MM.1S (cell line): Measurements from ENCODE around the gene UBD.

ENCODE experiments used
- DNase-seq: peaks from one replicate; pipeline ENCODE4 v3.0.0-alpha.2; 2015
- H2AFZ ChIP-seq: fragments of 300-600 bp; sonication (generic); 2 replicates; pipeline ENCODE4 v1.6.0; 2016; ENCODE audit warnings: antibody characterized with exemption, low read length
- H3F3A ChIP-seq: fragments of 300-600 bp; sonication (generic); 2 replicates; pipeline ENCODE4 v1.6.1; 2016; ENCODE audit warnings: mild to moderate bottlenecking, antibody characterized with exemption, low read length, moderate library complexity, mixed read lengths; ENCODE audit not compliant: insufficient read depth
- H3K27ac ChIP-seq: fragments of 300-600 bp; sonication (generic); 2 replicates; pipeline ENCODE4 v1.5.1; 2016; ENCODE audit warnings: mild to moderate bottlenecking, low read length
- H3K27me3 ChIP-seq: fragments of 300-600 bp; sonication (generic); replicated peaks from 2 replicates; pipeline ENCODE4 v1.6.0; 2016; ENCODE audit warnings: low read length; ENCODE audit not compliant: insufficient read depth
- H3K36me3 ChIP-seq: fragments of 300-600 bp; sonication (generic); replicated peaks from 2 replicates; pipeline ENCODE4 v1.6.1; 2016; ENCODE audit warnings: mild to moderate bottlenecking, low read length, mixed read lengths; ENCODE audit not compliant: insufficient read depth
- H3K4me1 ChIP-seq: fragments of 300-600 bp; sonication (generic); 2 replicates; pipeline ENCODE4 v1.6.1; 2016; ENCODE audit warnings: low read length, mixed read lengths
- H3K4me2 ChIP-seq: fragments of 300-600 bp; sonication (generic); 2 replicates; pipeline ENCODE4 v1.6.0; 2016; ENCODE audit warnings: low read depth, low read length
- H3K4me3 ChIP-seq: fragments of 300-600 bp; sonication (generic); 2 replicates; pipeline ENCODE4 v1.5.1; 2016; ENCODE audit warnings: low read length, mixed read lengths
- H3K79me2 ChIP-seq: fragments of 300-600 bp; sonication (generic); 2 replicates; pipeline ENCODE4 v1.6.1; 2016; ENCODE audit warnings: mixed run types, low read length, mixed read lengths
- H3K9ac ChIP-seq: fragments of 300-600 bp; sonication (generic); 2 replicates; pipeline ENCODE4 v1.6.1; 2016; ENCODE audit warnings: low read length, mixed read lengths
- H3K9me2 ChIP-seq: fragments of 300-600 bp; sonication (generic); replicated peaks from 2 replicates; pipeline ENCODE4 v1.6.1; 2016; ENCODE audit warnings: mild to moderate bottlenecking, low read length, mixed read lengths; ENCODE audit not compliant: insufficient read depth
- H3K9me3 ChIP-seq: fragments of 300-600 bp; sonication (generic); replicated peaks from 2 replicates; pipeline ENCODE4 v1.6.1; 2016; ENCODE audit warnings: mild to moderate bottlenecking, low read length, mixed read lengths; ENCODE audit not compliant: insufficient read depth
- H4K20me1 ChIP-seq: fragments of 300-600 bp; sonication (generic); 2 replicates; pipeline ENCODE4 v1.6.1; 2016; ENCODE audit warnings: mild to moderate bottlenecking, low read length, moderate library complexity, mixed read lengths; ENCODE audit not compliant: insufficient read depth
- CTCF ChIP-seq: fragments of 300-600 bp; sonication (generic); IDR thresholded peaks from 2 replicates; pipeline ENCODE4 v1.5.1; 2016; ENCODE audit warnings: antibody characterized with exemption, low read length, mixed read lengths
- EZH2 ChIP-seq: fragments of 300-600 bp; sonication (generic); optimal IDR thresholded peaks from 2 replicates; pipeline ENCODE3; 2017; ENCODE audit warnings: low read depth, mild to moderate bottlenecking, antibody characterized with exemption, low read length, mixed read lengths
- EZH2phosphoT487 ChIP-seq: fragments of 300-600 bp; sonication (generic); IDR thresholded peaks from 2 replicates; pipeline ENCODE4 v1.6.1; 2018; ENCODE audit warnings: antibody characterized with exemption, low read length

UBD gene

GRCh38 chr6:29577544-29577943 lies 18.0 kb upstream of the UBD start:
- H3K4me3 ChIP-seq, result no peak overlapping the region
- H3K4me1 ChIP-seq, result no peaks in the 10 kb centered on the region
- H3F3A ChIP-seq, result no peaks in the 10 kb centered on the region
- TF ChIP-seq EZH2 (no peak), EZH2phosphoT487 (no peak), CTCF (no peak)
- H3K27ac ChIP-seq, result no peak overlapping the region
- H4K20me1 ChIP-seq, result no peaks in the 10 kb centered on the region
- no peaks in the 10 kb centered on the region for H3K36me3 ChIP-seq
- H3K4me2 ChIP-seq, result no peak overlapping the region
- no peak overlapping the region for H3K9ac ChIP-seq
- no peaks in the 10 kb centered on the region for H3K9me3 ChIP-seq
- no peaks in the 10 kb centered on the region for H3K79me2 ChIP-seq
- no peaks in the 10 kb centered on the region for H3K27me3 ChIP-seq
- no peak for DNase-seq
- H3K9me2 ChIP-seq, result no peaks in the 10 kb centered on the region
- no peak overlapping the region for H2AFZ ChIP-seq

DNA sequence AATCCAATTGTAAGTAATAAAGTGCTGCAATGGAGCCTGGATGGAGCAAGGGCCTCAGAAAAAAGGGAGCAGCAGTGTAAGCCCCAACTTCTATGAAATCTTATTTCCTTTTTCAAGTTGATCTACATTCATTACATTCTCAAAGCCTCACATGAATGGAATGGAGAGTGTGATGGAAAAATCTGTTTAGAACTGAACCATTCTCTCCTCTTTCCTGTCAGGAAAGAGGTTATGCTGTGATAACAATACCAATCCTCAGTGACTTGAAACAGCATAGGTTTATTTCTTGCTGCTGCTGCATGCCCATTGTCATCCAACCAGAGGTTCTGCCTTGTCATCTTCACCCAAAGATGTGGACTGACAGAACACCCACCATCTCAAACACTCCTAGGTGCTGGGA lies 16.5 kb upstream of the UBD start:
- Histone ChIP-seq H3K9me2 (no peaks in the 10 kb centered on the region), H4K20me1 (no peaks in the 10 kb centered on the region), H3F3A (no peaks in the 10 kb centered on the region), H3K9me3 (no peaks in the 10 kb centered on the region), H3K79me2 (no peaks in the 10 kb centered on the region), H3K4me2 (no peak overlapping the region), H3K9ac (no peak overlapping the region), H3K36me3 (no peaks in the 10 kb centered on the region), H3K27ac (no peak overlapping the region), H3K27me3 (no peaks in the 10 kb centered on the region), H3K4me1 (no peaks in the 10 kb centered on the region), H2AFZ (no peak overlapping the region), H3K4me3 (no peak overlapping the region)
- no peak for DNase-seq
- TF ChIP-seq EZH2 (no peak), EZH2phosphoT487 (no peak), CTCF (no peak)

GRCh38 chr6:29567991-29568390 lies 8.5 kb upstream of the UBD start:
- H3K27me3 ChIP-seq, result no peaks in the 10 kb centered on the region
- no peaks in the 10 kb centered on the region for H4K20me1 ChIP-seq
- H2AFZ ChIP-seq, result no peak overlapping the region
- no peak overlapping the region for H3K4me3 ChIP-seq
- no peaks in the 10 kb centered on the region for H3F3A ChIP-seq
- no peaks in the 10 kb centered on the region for H3K4me1 ChIP-seq
- H3K9me3 ChIP-seq, result no peaks in the 10 kb centered on the region
- H3K27ac ChIP-seq, result no peak overlapping the region
- no peaks in the 10 kb centered on the region for H3K36me3 ChIP-seq
- no peaks in the 10 kb centered on the region for H3K79me2 ChIP-seq
- H3K9ac ChIP-seq, result no peak overlapping the region
- H3K4me2 ChIP-seq, result no peak overlapping the region
- no peak for DNase-seq
- TF ChIP-seq EZH2phosphoT487 (no peak), EZH2 (no peak), CTCF (no peak)
- no peaks in the 10 kb centered on the region for H3K9me2 ChIP-seq
